NCI-H226 (cell line): Measurements from ENCODE around the gene CLDN11.

Experiments used
- DNase-seq: peaks from one replicate; pipeline ENCODE4 v3.0.0-alpha.2; 2015

Gene CLDN11

DNA sequence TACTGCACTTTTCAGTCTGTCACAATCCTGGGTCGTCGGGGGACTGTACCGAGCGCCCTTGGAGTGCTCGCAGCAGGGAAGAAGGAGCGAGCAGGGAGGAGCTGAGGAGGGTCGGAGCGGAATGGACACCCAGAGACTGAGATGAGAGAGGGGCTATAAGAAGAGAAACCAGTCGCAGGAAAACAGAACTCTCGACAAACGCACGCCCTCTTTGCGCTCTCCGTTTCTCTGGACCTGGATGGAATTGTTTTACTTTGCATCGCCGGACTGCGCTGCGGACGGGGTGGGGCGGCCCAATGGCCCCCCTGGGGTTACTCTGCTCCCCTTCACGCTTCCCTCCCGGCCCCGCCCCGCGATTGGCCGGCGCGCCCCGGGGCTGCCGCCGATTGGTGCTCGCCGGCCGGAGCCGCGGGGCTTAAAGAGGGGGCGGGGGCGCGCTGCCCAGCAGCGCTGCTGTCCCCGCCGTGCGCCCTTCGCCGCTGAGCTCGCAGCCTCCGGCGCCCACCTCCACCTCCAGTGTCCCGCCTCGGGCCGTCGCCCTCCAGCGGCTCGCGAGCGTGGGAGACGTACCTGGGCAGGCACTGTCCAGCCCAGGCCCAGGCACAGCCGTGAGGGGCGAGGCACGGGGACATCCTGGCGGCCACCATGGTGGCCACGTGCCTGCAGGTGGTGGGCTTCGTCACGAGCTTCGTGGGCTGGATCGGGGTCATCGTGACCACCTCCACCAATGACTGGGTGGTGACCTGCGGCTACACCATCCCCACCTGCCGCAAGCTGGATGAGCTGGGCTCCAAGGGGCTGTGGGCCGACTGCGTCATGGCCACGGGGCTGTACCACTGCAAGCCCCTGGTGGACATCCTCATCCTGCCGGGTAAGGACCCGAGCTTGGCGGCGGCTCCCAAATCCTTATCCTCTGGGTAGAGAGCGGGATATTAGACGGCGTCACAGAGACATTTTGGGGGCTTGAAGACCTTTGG lies at the start of gene CLDN11:
Gene CLDN11 (plus strand): TSS at position 447 of the 977 bp plus-strand sequence. CDS start 199 bp downstream, at position 646.
- no peak for DNase-seq

DNA sequence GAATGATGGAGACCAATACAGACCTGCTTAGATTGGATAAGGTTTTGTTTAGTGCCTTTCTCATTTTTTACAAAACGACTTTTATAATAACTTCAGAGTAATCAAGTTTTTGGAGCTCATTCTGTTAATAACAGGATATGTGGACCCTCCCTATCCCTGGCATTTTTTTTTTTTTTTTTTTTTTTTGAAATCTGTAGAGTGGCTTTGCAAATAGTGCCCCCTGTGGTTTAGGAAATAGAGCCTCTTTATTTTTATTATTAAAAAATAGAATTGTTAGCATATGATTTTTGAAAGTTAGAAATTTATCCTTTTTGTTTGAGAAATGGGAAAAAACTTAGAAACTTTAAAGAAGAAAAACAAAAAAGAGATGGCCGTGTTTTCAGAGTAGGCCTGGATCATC lies 49.7 kb upstream of the CLDN11 start:
- no peak for DNase-seq

DNA sequence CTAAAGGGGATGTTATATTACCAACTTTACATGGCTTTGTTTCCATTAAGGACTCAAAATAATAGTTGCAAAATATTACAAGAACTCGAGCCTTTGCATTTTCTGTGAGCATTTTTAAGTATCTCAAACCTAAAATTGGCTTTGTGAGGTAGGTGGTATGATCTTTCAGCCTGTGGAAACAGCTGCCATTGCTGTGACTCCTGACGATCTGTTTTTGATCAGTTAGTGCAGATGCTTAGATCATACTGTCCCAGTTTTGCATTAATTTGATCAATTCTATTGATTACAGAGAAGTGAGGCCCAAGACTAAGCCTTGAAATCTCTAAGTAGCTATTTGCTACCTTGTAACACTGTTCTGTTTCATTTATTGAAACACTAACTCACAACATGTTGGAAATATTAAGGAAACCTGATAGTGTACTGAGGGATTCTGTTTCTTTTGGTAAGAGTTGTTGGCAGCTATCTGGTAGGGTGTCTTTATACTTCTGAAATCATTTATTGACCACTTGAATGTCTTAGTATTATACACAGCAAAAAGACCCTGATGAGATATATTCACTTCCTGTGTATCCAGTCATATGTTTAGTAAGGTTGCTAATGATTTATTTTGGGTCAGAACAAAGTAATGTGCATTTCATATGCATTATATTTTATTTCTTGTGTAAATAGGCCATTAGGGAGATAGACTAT lies 46.3 kb upstream of the CLDN11 start:
- no peak for DNase-seq

DNA sequence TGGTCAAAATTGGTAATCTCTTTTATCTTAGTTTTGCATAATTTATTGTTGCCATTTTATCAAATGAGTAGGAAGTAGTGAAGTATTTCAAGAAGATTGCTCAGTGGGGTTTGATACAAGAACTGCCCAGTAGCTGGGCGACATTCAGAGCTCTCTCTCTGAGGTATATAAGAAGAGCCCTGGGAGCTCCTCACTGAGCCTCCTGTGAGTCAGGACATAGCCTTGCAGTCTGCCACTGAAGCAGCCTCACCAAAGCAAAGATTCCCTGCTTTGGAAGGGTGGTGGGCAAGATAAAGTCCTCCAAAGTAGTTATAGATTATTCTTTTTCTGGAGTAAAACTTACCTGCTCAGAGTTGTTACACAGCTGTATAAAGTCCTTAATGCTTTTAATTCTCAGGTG lies 35.1 kb upstream of the CLDN11 start:
- no peak for DNase-seq

DNA sequence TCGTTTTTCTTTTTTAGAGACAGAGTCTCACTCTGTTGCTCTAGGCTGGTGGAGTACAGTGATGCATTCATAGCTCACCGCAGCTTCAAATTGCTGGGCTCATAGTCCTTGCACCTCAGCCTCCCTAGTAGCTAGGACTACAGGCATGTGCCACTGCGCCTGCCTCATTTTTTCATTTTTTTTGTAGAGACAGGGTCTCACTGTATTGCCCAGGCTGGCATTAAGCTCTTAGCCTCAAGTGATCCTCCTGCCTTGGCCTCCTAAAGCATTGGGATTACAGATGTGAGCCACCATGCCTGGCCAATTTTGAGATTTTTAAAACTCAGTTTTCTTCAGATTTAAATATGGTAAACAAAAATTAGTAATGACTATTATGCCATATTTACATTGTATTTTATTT lies 32.2 kb upstream of the CLDN11 start:
- no peak for DNase-seq

DNA sequence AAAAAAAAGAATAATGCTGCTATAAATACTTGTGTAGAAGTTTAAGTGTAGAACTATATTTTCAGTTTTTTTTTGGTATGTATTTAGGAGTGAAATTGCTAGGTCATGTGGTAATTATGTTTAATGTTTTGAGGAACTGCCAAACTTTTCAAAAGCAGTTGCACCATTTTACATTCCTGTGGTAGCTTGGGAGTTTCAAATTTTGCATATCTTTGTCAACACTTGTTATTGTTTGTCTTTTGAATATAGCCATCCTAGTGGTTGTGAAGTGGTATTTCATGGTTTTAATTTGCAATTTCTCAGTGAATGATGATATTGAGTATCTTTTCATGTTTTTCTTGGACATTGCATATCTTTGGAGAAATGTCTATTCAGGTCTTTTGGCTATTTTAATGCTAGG lies 30.7 kb upstream of the CLDN11 start:
- no peak for DNase-seq

DNA sequence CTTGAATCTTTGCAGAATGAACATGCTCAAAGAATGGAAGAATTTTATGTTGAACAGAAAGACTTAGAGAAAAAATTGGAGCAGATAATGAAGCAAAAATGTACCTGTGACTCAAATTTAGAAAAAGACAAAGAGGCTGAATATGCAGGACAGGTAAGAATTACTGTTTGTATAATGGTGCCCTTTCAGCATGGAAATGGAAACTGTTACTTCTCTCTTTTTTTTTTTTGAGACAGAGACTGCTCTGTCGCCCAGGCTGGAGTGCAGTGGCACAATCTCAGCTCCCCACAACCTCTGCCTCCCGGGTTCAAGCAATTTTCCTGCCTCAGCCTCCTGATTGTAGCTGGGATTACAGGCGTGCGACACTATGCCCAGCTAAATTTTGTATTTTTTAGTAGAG lies 27.6 kb upstream of the CLDN11 start:
- DNase-seq: no peak

DNA sequence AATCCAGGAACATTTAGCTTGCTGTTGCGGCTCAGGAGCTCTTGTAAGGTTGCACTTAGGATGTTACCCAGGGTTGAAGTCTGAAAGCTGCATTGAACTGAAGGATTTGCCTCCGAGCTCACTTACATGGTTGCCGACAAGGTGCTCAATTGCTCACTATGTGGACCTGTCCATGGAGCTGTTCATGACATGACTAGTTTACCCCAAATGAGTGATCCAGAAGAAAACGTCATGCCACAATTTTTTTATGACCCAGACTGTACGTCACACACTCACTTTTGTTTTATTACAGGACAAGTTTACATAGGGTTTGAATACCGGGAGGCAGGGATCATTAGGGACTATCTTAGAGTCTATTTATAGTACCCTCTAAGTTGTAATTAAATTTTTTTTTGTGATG lies 21.0 kb upstream of the CLDN11 start:
- no peak for DNase-seq

DNA sequence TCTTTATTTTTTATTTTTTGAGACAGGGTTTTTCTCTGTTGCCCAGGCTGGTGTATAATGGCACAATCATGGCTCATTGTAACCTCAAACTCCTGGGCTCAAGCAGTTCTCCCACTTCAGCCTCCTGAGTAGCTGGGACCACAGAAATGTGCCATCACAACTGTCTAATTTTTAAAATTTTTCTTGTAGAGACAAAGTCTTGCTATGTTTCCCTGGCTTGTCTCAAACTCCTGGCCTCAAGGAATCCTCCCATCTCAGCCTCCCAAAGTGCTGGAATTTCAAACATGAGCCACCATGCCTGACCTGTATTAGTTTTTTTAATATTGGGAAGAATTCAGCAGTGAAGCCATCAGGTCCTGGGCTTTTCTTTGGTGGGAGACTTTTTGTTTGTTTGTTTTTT lies 13.6 kb upstream of the CLDN11 start:
- DNase-seq: no peak

DNA sequence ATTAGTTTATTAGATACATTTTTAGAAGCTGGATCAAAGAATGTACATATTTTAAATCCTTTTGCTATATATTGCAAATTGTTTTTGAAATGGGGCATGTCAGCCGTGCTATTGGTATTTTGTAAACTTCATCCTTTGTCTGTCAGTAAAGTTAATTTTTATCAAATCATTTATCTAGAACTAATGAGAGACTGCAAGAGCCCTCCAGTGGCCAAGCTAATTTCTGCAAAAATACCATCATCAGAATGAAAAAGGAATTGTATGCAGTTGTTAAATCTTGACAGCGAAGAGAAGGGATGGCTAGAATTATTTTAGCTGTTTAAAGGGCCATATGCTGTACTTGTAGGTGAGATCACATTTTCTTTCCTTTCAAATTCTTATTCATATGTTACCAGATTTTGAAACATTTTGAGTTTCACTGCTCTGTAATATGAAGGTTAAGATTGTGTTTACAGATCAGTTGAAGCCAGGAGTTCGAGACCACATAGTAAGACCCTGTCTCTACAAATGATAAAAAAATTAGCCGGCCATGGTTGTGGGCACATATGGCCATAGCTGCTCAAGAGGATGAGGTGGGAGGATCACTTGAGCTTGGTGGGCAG lies 8.1 kb upstream of the CLDN11 start:
- no peak for DNase-seq

DNA sequence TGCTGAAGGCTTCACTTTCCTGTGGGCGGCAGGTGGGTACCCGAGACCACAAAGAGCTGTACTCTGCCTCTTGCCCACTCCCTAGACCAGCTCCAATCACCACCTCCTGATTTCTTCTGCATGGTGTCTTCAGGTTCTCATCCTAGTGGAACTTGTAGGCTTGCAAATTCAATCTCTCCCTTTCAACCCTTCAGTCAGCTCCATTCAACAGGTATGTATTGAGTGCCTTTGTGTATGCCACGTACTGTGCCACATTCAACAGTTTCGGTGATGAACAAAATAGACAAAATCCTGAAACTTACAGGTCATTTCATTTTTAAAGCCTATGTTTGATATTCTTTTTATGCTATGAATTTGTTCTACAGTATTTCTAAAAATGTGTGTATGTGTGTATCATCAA lies 5.4 kb upstream of the CLDN11 start:
- no peak for DNase-seq

DNA sequence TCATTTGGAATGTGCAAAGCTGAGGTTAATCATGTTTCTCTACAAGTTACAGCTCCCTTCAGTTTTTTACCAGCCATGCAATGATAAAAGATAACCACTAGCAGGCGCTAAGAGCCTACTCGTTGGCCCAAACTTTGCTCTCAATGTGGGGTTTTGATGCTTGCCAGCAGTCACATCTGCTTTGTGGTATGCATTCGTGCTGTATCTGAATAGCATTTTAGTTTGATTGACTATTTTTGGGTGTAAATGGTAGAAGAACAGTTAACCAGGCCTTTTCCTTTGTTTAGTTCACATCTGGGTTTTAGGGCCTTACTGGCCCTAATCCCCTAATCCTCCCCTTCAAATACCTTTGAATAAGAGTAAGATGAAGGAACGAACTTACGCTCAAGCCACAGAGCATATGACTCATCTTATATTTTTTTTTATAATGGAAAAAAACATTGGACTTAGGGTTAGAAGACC lies 4.4 kb upstream of the CLDN11 start:
- DNase-seq: peak; percentile 62

DNA sequence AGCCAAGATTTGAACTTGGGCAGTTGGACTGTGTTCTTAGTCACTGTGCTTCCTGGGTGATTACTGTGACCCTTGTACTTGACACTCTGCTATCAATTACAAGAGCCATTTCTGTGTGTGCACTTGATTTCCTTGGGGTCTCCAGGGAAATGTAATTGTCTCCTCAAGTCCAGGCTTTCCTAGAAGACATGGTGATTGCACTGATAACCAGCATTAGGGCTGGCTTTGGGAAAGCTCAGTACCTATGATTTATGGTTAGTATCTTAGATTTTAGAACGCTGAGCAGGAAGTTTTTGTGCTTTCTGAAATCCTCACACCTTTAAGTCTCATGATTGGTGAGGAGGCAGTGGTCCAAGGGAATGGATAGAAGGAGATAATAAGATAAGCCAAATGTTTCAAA lies 1.6 kb upstream of the CLDN11 start:
- no peak for DNase-seq

DNA sequence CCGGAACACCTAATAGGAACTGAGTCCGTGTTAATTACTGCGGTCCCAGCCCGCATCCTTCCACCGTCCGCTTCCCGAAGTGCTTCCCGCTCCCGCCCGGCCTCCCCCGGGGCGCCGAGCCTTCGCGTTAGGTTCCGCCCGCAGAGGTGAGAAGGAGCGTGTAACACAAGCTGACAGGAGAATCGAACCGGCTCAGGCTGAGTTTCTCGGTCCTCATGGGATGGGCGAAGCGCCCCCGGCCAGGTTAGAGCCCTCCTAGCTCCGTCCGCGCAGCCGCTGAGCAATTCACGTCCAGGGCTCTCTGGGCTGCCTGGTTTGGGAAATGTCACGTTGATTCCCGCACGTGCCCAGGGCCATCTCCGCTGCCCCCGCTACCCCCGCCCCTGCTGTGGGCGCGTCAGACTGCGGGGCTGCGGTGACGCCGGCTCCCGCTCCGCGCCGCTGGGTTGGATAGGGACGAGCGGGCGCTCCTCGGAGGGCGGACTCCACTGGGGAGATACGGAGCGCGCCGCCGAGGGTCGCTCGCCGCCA lies 954 bp downstream of the CLDN11 start:
- no peak for DNase-seq

DNA sequence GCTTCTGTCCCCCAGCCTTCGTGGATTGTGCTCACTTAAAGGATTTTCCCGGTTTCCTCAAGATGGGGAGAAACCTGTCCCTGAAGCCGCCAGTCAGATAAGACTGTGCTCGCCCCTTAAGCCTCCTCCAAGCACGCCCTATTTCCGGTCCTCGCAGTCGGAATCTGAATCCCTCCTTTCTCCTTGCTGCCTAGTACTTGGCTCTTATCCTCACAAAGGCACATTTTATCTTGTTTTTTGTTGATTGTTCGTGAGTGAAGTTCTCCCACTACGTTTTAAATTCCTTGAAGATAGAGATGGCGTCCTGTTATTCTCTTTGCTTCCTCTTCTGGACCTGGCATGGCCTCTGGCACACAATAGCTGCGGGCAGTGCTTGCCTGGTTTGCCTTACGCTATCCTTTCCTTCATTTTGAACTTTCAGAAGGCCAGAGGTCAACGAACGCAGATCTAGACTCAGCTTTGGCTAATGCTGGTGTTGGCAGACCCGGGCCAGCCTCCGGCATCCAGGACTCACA lies 1.7 kb downstream of the CLDN11 start:
- DNase-seq: no peak

DNA sequence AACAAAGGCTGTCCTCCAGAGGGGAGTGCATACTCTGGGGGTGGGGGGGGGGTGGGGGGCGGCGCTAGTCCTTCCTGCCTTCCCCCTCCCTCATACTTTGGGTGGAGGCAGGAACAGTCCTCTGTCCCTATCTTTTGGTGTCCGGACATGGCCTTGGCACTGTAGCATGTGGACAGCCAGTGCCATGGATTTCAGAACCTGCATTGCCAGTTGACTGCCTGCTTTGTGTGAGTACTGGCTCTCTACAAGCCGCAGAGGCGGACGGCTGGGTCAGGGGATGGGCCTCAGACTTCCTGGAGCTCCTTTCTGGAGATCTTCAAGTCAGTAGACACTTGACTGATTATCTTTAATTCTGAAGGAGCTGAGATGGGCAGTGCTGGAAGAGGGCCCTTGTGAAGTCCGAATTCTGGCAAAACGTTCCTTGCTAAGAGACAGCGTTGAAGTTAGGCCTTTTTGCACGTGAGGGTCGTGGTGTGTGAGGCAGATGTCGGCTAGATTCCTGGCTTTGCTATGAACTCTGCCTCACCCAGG lies 2.5 kb downstream of the CLDN11 start:
- no peak for DNase-seq

DNA sequence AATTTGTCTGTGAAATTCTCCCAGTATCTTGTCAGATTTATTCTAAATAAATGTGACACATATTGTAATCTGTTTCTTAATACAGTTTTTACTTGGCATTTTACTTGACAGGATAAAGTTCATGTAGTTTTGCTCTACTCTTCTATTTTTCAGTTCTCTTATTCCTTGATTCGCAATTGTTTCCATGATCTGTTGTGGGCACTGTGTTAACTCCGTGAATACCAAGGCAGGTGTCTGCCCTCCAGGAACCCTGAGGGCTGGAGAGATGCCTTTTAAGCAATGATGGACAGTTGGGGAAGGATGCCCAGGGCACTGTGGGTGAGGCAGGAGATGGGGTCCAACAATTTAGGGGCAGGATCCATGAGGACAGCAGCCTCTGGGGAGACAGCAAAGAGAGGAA lies 3.1 kb downstream of the CLDN11 start:
- no peak for DNase-seq

DNA sequence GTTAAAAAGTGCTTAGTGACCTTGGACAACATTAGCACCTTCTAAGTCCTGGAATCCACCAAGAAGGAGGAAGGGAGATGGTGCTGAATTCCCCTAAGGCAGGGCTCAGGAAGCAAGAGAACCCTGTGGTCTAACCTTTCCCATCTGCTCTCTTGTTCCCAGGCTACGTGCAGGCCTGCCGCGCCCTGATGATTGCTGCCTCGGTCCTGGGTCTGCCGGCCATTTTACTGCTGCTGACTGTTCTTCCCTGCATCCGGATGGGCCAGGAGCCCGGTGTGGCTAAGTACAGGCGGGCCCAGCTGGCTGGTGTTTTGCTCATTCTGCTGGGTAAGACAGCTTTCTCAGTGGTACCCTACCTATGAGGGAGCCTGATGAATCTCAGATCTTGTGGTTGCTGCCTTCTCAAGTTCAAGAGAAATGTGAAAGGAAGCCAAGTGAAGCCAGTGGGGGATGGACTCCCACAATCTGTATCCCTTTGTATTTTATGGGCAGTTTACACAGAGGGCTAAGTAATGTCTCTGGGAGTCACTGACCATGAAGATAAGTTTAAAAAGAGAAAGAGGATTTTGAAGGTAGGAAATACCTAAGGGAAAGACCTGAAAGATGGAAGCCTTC lies 4.4 kb downstream of the CLDN11 start:
- DNase-seq: no peak

DNA sequence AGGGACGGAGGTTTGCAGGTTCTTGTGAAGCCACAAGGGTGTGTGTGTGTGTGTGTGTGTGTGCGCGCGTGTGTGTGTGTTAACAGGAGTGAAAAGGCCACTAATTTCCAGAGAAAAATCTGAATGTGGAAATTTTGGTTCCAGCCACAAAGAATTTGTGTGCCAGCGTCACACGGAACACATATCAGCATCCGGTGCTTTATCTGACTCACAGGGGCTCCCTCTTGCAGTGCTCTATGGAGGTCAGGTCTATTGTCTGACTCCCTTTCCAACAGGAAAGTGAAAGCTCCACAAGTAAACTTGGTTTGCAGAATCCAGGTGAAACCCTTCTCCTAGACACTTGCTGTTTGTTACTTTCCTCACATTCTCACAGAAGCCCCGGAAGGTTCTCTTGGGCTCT lies 6.2 kb downstream of the CLDN11 start:
- no peak for DNase-seq

DNA sequence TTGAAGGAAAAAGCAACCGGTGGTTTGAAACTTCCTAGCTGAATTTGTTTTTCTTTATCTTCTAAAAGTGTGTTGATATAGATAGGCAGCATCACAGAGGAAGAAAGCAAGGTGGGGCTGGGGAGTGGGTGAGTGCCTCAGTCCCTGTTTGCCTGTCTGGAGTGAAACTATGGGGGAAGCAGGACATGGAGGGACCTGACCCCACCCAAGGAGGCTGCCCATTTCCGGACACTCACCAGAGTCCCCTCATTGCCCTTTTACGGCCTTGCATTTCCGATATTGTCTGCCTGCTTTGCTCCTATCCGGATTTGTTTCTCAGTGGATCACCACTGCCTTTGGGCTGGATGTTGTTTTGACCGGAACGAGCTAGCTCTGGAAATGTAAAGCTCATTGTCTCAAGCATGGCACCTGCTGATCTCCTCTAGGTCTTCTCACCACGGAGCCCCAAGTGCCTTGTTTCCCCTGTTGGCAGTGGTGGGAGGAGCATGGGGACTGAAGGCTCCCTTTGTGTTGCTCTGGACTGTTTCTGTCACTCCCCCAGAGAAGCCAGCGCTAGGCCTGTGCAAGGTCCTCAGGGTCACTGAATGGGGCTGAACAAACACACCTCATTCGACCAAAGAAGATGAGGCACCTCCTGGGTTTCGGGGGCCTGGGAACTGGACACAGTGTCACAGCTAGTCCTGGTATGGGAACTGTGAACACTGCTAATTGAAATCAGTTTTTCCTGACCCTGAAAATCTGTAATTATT lies 7.0 kb downstream of the CLDN11 start:
- DNase-seq: no peak

DNA sequence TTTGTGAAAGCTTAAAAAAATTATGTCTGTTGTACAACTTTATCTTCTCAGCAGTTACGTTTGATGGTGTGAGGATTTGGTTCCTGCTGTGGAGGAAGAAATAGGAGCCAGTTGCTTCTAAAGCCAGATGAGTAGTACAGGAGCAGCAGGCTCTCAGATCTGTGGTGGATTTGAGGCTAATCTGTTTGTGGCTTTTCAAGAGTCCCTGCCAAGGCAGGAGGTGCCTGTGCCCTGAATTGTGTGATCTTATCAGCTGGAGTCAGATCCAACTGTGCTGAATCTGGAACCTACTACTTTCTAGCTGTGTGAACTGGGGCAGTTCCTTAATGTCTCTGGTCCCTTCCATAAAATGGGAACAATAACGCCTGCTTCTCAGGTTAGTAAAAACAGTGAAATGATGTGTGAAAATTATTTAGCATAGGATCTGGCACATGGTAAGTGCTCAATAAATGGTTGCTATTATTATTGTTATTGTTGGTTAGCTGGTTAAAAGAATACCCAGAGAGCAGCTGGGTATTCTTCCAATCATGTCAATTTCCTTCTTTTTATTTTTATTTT lies 7.7 kb downstream of the CLDN11 start:
- DNase-seq: no peak
